ENCODE results near the gene SLC35B1. TPM values are rescaled to one million over a fixed set of nuclear protein-coding genes. Genes with fewer than 3 reads are reported as not detected.

The SLC35B1 gene
- total RNA-seq, 4 donors from 2014 or later: 23.5 to 73.3 (median 56.2) TPM

DNA sequence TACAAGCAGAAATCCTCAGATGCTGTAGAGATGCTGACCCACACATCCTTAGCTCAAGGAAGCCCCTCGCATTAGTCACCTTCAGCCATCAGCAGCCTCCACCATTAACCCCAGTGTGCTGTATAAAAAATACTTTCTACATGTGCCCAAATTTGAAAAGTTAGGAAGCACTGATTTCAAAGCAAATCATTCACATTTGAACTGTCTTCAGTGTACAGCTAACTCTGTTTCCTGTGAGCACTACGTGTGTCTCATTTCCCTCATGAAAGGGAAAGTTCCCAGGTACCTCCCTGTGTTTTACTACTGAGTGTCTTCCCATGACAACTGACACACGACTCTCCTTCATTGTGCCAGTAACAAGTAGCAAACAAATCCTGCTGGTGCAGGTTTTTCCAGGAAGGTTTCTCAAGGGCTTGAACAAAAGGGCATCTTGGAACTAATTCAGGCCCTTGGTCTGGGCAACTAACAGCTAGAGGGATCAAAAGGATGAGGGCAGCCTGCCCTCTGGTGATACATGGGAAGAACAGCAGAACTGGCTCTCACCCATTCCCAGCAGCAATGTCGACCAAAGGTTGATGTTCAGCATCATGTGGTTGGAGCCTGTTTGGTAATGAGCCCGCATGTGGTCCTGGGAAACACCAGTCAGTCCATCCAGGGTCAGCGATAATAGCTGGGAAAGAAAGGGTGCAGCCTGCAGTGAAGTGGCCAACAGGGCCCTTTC is 4.0 kb downstream of the SLC35B1 start:
- no peak overlapping the region for H3K4me3 ChIP-seq
- in situ Hi-C loops (cut with MboI; ENCODE audit: low pct_ligation_motif_present in 1 of 4, low pct_unique_long_range_greater_than_20kb in 1 of 4, low sequenced_read_pairs in 3 of 4) (loop anchor here in 3 of 4 donors (5.0 to 25.0 kb wide), 3 partner anchors 81 to 291 kb away; partner anchors contain the start of genes KAT7 (in 1 of the 3) and PHB1 (in 1 of the 3)), intact Hi-C loops (cut with DNase I; ENCODE audit: low total_unique reads) (no loop called here)
- H3K9me3 ChIP-seq: no peaks in the 10 kb centered on the region
- no peak overlapping the region for H3K27ac ChIP-seq
- peaks cover 11 to 25% (median 14%) of the 10 kb centered on the region in 4 donors for H3K4me1 ChIP-seq
- H3K36me3 ChIP-seq: peaks cover 0 to 50% (median 25%) of the 10 kb centered on the region in 4 donors
- peak; percentile 16 for DNase-seq
- 57 to 92% methylated on average over 2 to 6 of the region's 6 CpGs for WGBS, 2 donors (ENCODE audit: low coverage in 1 of 2)
- TF ChIP-seq CTCF (IDR thresholded peaks at IDR 0.05) (peak; percentile 10 to 43 (median 34)), EP300 (IDR thresholded peaks at IDR 0.05; ENCODE audit: low read depth) (no peak), POLR2A (IDR thresholded peaks at IDR 0.05) (no peak), POLR2AphosphoS5 (IDR thresholded peaks at IDR 0.05) (no peak)
- H3K27me3 ChIP-seq: no peaks in the 10 kb centered on the region

GRCh38 chr17:49700960-49701359 is 6.8 kb downstream of the SLC35B1 start:
- no peaks in the 10 kb centered on the region for H3K27me3 ChIP-seq
- WGBS, 2 donors (ENCODE audit: low coverage in 1 of 2): 83% methylated on average over 6 of the region's 6 CpGs
- H3K27ac ChIP-seq: no peak overlapping the region
- no peaks in the 10 kb centered on the region for H3K9me3 ChIP-seq
- intact Hi-C loops (cut with DNase I; ENCODE audit: low total_unique reads) (no loop called here), in situ Hi-C loops (cut with MboI; ENCODE audit: low pct_ligation_motif_present in 1 of 4, low pct_unique_long_range_greater_than_20kb in 1 of 4, low sequenced_read_pairs in 3 of 4) (loop anchor here in 3 of 4 donors (5.0 to 25.0 kb wide), 3 partner anchors 84 to 289 kb away; partner anchors contain the start of genes KAT7 (in 1 of the 3) and PHB1 (in 1 of the 3))
- no peak overlapping the region for H3K4me3 ChIP-seq
- TF ChIP-seq EP300 (IDR thresholded peaks at IDR 0.05; ENCODE audit: low read depth) (no peak), POLR2A (IDR thresholded peaks at IDR 0.05) (no peak), CTCF (IDR thresholded peaks at IDR 0.05) (no peak), POLR2AphosphoS5 (IDR thresholded peaks at IDR 0.05) (no peak)
- no peak for DNase-seq
- H3K4me1 ChIP-seq: peaks cover 0 to 9% (median 2%) of the 10 kb centered on the region in 4 donors
- peaks cover 0 to 50% (median 25%) of the 10 kb centered on the region in 4 donors for H3K36me3 ChIP-seq

- no peaks in the 10 kb centered on the region for H3K27me3 ChIP-seq
- no peaks in the 10 kb centered on the region for H3K9me3 ChIP-seq
- in situ Hi-C loops (cut with MboI; ENCODE audit: low pct_ligation_motif_present in 1 of 4, low pct_unique_long_range_greater_than_20kb in 1 of 4, low sequenced_read_pairs in 3 of 4) (loop anchor here (5.0 to 25.0 kb wide), 4 partner anchors 85 to 288 kb away; partner anchors contain the start of genes KAT7 (in 1 of the 4), NXPH3 (in 1 of the 4) and PHB1 (in 1 of the 4)), intact Hi-C loops (cut with DNase I; ENCODE audit: low total_unique reads) (no loop called here)
- peaks cover 0 to 48% (median 21%) of the 10 kb centered on the region in 4 donors for H3K36me3 ChIP-seq
- no peak overlapping the region for H3K27ac ChIP-seq
- TF ChIP-seq EP300 (IDR thresholded peaks at IDR 0.05; ENCODE audit: low read depth): no peak
- no peak for TF ChIP-seq CTCF (IDR thresholded peaks at IDR 0.05)
- TF ChIP-seq POLR2A (IDR thresholded peaks at IDR 0.05): no peak
- TF ChIP-seq POLR2AphosphoS5 (IDR thresholded peaks at IDR 0.05): no peak
- WGBS, 2 donors (ENCODE audit: low coverage in 1 of 2): 77% methylated on average over 8 of the region's 8 CpGs; no CpG with 5 or more reads in 1 of the 2 donors
- no peak overlapping the region for H3K4me3 ChIP-seq
- H3K4me1 ChIP-seq: peaks cover 0 to 4% (median 3%) of the 10 kb centered on the region in 4 donors
- no peak for DNase-seq
Measured at GRCh38 chr17:49699966-49700575, 7.7 kb downstream of the SLC35B1 start.

DNA sequence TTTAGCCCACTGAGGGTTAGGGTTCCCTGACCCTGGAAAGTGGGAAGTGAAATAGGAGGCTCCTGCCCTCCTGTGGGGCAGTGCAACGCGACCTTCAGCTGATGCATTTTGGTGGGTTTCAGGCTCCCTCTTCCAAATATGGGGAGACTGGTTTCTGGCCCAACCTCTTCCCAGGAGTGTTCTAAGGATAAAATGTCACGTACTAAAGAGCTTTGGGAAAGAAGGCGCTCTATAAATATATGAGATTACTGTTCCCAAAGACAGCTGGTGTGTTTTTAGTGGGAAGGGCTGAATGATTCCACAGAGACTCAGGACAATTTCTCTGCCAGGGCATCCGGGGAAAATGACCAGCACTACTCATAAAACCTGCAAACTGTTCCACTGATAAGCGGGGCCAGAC is 9.8 kb downstream of the SLC35B1 start:
- intact Hi-C loops (cut with DNase I; ENCODE audit: low total_unique reads) (no loop called here), in situ Hi-C loops (cut with MboI; ENCODE audit: low pct_ligation_motif_present in 1 of 4, low pct_unique_long_range_greater_than_20kb in 1 of 4, low sequenced_read_pairs in 3 of 4) (loop anchor here in 3 of 4 donors (5.0 to 10.0 kb wide), 2 partner anchors 123 to 126 kb away; partner anchors contain the start of gene NXPH3 (in 1 of the 3))
- H3K36me3 ChIP-seq: peaks cover 0 to 28% (median 11%) of the 10 kb centered on the region in 4 donors
- WGBS, 2 donors (ENCODE audit: low coverage in 1 of 2): 67% methylated on average over 6 of the region's 6 CpGs; no CpG with 5 or more reads in 1 of the 2 donors
- no peaks in the 10 kb centered on the region for H3K27me3 ChIP-seq
- H3K4me3 ChIP-seq: no peak overlapping the region
- H3K9me3 ChIP-seq: no peaks in the 10 kb centered on the region
- no peak overlapping the region for H3K27ac ChIP-seq
- peaks cover 0 to 9% (median 5%) of the 10 kb centered on the region in 4 donors for H3K4me1 ChIP-seq
- no peak for DNase-seq
- TF ChIP-seq CTCF (IDR thresholded peaks at IDR 0.05) (no peak), POLR2A (IDR thresholded peaks at IDR 0.05) (no peak), POLR2AphosphoS5 (IDR thresholded peaks at IDR 0.05) (no peak), EP300 (IDR thresholded peaks at IDR 0.05; ENCODE audit: low read depth) (no peak)
